GM11168 (cell line): ENCODE data around the gene FBXO3.
"Not testable (repeated sequence)": the region's sequence is repeated elsewhere in the genome, so short reads cannot be mapped to it uniquely, and the experiment has no call there.

Experiments used
- in situ Hi-C: fragments of 300-500 bp; cut with MboI; formaldehyde crosslinking; loops from one replicate; pipeline ENCODE4 v1.12.0; 2022; ENCODE audit warnings: low sequenced_read_pairs; ENCODE audit not compliant: unreplicated experiment

Gene FBXO3

GRCh38 chr11:33731723-33732531 lies 42.4 kb downstream of the FBXO3 start:
- in situ Hi-C loops: no loop called here

DNA sequence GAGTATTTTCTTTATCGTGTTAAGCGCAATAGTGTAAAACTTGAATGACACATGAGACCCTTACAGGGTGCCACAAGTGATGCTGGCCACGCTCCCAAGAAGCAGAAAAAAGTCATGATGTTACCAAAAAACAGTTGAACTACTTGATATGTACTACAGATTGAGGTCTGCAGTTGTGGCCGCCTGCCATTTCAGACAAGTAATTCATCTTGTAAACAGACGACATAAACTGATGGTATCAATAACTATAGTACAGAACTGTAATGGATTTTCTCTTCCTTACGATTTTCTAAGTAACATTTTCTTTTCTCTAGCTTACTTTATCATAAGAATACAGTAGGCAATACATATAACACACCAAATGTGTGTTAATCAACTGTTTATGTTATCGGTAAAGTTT lies 43.6 kb downstream of the FBXO3 start:
- in situ Hi-C loops: no loop called here

DNA sequence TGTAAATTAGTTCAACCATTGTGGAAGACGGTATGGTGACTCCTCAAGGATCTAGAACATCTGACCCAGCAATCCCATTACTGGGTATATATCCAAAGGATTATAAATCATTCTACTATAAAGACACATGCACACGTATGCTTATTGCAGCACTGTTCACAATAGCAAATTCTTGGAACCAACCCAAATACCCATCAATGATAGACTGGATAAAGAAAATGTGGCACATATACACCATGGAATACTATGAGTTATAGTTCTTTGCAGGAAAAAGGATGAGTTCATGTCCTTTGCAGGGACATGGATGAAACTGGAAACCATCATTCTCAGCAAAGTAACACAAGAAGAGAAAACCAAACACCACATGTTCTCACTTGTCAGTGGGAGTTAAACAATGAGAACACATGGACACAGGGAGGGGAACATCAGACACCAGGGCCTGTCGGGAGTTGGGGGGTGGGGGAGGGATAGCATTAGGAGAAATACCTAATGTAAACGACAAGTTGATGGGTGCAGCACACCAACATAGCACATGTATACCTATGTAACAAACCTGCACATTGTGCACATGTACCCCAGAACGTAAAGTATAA lies 45.2 kb downstream of the FBXO3 start:
- in situ Hi-C loops: not testable (repeated sequence)

- in situ Hi-C loops: not testable (repeated sequence)
Measured at GRCh38 chr11:33727539-33727938, 46.8 kb downstream of the FBXO3 start.

DNA sequence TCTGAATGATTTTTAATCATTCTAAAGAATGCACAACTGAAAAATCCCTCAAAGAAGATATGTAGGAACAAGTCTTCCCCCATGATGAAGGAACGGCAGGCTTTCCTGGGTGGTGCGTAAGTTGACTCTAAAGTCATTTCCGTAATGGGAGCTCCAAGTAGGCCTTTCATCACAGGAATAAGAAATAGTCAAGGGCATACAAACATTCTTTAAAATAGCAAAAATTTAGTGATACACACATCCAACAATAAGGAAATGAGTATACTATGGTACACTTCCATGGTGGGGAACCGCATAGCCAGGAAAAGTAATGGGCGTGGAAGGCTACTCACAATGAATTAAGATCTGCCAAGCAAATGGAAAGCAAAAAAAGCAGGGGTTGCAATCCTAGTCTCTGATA lies 48.8 kb downstream of the FBXO3 start:
- in situ Hi-C loops: no loop called here

GRCh38 chr11:33724644-33725035 lies 49.7 kb downstream of the FBXO3 start:
- in situ Hi-C loops: no loop called here

GRCh38 chr11:33723238-33723881 lies 51.0 kb downstream of the FBXO3 start:
- in situ Hi-C loops: no loop called here

DNA sequence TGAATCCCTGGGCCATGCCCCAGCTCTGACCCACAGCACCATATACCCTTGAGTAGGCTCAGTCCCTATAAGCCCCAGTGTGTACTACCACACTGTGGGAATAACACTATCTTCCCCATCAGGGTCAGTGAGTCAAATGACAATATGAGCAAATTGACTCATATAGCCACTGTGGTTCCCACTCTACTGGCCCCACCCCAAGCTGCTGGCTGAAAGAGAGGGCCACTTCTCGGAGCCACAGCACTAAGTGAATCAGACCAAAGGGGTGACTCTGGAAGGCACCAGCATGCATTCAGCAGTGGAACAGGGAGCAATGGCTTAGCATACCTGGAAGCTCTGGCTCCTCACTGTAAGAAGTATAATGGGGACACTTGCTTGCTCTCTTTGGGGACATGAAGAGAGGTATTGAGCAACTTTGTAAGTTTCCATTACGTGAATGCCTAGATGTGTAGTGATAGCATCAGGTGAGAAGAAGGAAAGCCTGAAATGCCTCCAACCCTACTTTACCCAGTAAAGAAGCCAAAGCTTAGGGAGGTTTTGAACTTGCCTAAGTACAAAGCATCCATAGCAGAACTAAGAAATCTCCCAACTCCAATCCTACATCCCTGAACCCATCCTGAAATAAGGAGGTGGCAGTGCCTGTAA lies 51.6 kb downstream of the FBXO3 start:
- in situ Hi-C loops: no loop called here

DNA sequence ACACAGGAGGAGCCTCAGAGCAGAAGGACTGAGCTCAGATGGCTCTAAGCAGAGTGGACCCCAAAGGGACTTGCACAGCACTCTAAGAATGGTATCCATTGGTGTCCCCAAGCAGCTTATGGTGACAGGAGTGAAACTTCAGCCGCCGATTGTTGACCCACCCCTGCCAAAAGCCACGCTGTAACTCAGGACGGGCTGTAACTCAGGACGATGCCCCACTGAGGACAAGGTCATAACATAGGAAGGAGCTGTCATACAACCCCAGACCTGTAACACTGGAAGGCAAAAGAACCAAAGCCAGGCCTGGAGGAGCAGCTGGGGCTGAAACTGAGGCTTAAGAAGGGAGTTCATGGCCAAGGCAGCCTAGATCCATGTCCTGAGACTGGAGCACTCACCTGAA lies 52.3 kb downstream of the FBXO3 start:
- in situ Hi-C loops: no loop called here

- in situ Hi-C loops: no loop called here
Measured at GRCh38 chr11:33721426-33721825, 52.9 kb downstream of the FBXO3 start.

DNA sequence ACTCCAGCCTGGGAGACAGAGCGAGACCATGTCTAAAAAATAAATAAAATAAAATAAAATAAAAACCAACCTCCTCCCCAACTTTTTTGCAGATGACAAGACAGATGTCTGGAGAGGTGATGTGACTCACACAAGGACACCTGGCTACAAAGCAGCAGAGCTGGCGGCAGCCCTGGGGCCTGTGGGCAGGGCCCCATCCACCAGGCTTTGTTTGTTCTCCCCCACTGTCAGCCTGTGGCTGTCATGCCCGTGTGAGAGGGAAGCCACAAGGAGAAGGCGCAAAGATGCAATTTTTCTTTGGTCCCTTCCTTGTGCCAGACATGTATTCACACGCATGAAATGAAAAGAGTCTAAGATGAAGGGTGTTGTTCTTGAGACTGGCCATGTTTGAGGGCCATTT lies 54.7 kb downstream of the FBXO3 start:
- in situ Hi-C loops: no loop called here

DNA sequence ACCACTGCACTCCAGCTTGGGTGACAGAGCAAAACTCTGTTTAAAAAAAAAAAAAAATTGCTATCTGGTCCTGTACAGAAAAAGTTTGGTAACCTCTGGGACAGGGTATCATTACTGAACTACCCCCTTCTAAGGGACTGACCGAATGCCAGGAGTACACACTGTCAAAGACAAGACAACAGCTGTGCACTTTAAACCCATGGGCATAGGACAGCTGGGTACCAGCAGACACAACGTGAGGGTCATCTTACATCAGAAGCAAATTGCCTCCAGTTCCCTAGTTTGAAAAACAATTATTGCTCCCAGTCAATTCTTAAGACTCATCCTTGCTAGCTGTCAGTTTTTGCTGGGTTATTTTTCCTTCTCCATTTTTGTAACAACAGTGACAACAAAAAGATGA lies 55.9 kb downstream of the FBXO3 start:
- in situ Hi-C loops: no loop called here

DNA sequence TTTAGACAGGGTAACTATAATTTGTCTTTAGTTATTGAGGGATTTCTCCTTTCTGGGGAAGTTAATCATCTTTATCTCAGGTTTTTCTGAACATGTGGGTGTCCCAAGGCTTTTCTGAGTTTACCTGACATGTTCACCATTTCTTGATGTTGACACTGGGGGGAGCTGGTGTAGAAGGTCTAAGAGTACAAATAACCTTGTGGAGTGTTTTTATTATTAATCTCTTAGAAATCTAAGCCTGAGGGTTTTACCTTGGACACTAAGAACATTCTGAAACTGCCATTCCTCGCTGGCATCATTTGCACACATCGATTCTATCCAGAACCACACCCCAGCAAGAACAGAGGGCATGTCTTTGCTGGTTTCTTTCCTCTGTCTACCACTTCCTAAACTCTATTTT lies 58.1 kb downstream of the FBXO3 start:
- in situ Hi-C loops: no loop called here

DNA sequence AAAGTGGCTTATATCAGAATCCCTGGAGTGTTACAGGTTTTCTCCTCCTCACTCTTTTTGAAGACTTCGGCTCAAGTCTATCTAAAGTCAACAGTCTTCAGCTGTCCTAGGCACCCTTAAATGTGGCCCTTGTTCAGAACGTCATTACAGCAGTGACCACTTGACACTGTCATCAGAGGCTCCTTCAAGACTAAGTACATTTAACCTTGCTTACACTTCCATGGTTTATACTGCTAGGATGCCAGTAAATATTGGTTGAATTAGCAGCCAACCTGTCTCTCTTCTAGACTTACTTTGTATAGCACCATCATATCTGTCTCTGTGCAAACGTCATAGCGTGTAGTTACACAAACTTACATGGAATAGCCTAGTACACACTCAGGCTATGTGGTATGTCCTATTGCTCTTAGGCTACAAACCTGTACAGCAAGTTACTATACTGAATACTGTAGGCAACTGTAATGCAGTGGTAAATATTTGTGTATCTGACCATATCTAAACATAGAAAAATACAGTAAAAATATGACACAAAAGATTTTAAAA lies 60.4 kb downstream of the FBXO3 start:
- in situ Hi-C loops: no loop called here

- in situ Hi-C loops: no loop called here
Measured at GRCh38 chr11:33713151-33713855, 61.0 kb downstream of the FBXO3 start.

GRCh38 chr11:33712436-33712835 lies 61.9 kb downstream of the FBXO3 start:
- in situ Hi-C loops: no loop called here

DNA sequence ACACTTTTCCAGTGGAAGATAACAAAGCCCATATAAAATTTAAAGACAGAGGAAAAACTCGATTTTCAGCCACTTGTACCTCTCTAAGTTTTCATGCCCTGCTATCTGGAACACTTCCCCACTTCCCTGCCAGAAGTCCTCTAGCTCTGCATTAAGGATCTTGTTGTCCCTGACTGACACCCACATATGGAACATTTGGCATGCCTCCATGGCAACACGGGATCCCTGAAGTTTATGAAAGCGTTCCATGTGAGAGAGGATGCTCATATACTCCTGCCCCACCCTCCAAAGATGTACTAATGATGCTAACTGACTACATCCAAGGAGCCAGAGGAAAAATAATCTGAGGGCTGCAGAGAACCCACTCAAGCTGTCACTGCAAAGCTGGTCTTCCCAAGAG lies 64.9 kb downstream of the FBXO3 start:
- in situ Hi-C loops: no loop called here

- in situ Hi-C loops: no loop called here
Measured at GRCh38 chr11:33708985-33709384, 65.3 kb downstream of the FBXO3 start.

GRCh38 chr11:33707831-33708230 lies 66.5 kb downstream of the FBXO3 start:
- in situ Hi-C loops: not testable (repeated sequence)

GRCh38 chr11:33706966-33707365 lies 67.4 kb downstream of the FBXO3 start:
- in situ Hi-C loops: no loop called here
